Measurements from ENCODE around the gene KIAA1217.
"Not testable (repeated sequence)": the region's sequence is repeated elsewhere in the genome, so short reads cannot be mapped to it uniquely, and the experiment has no call there.

Gene KIAA1217

DNA sequence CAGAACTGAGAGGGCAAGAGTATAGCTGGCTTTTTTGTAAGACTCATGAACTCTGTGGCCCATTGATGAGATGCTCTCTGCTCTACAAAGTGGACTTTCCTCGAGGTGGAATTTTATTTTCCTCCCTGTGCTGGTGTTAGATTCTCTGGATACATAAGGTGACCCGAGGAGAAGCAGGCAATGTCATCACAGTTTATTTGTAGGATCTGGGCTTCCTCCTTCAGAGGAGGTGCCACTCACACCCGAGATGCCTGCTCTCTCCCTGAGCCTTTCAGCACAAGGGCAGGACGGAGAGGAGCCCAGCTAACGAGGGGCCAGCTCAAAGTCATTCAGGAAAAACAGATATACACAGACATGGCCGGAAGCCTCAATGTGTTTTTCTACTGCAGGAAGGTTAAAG is 103.0 kb downstream of the KIAA1217 start:
- DNase-seq = no peak
- intact Hi-C loops (cut with DNase I) = no loop called here

DNA sequence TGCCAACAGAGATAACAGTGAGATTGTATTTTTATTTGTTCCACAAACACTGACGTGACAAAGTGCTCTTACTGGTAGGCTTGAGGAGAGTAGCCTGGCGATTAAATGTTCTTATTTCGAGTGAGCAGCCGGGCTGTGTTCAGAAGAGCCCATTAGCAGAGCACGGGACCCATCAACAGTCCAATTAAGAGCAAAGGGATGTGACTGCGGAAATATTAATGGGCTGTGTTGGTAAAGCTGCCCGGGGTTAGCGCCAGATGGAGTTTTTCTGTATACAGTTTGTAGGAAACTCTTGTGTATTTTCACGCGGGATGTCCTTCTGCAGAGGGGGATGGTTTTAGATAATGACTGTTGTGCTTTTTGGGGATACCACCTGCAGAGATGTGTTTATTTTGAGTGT is 104.3 kb downstream of the KIAA1217 start:
- intact Hi-C loops (cut with DNase I) = no loop called here
- no peak for DNase-seq

GRCh38 chr10:24315211-24315610 is 106.3 kb downstream of the KIAA1217 start:
- intact Hi-C loops (cut with DNase I) = no loop called here
- no peak for DNase-seq

DNA sequence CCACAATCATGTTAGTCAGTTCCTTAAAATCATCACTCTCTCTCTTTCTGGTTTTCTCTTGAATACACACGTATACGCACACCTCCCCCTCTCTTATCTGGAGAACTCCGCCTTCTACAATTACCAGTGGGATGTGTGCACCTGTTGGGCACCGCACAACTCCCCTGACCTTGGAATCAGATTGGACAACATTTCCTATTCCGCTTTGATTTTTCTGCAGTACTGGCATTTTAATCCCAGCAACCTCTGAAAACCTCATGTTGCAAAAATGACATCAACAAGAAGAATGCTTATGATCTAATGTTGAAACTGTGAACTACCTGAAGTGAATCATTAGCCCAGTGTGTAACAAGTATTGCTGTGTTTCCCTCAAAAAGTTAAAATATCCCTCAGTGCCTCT is 109.6 kb downstream of the KIAA1217 start:
- intact Hi-C loops (cut with DNase I) = no loop called here
- DNase-seq = no peak

DNA sequence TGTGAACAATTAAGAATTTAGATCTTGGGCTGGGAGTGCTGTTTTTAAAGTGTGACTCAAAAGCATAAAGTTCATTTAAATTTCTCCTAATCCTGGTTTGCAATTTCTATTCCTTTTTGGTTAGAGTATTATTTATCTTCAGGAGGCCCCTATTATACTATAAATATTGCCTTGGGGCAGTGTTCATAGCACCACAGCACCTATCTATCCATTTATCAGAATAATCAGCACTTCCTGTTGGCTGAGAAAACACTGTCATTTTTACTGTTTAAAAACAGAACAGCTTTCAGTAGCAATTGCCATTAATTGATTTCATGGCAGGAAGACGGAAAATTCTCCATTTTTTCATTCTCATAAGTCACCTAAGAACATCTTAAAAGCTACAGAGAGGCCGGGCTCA is 111.4 kb downstream of the KIAA1217 start:
- no peak for DNase-seq
- intact Hi-C loops (cut with DNase I) = no loop called here

DNA sequence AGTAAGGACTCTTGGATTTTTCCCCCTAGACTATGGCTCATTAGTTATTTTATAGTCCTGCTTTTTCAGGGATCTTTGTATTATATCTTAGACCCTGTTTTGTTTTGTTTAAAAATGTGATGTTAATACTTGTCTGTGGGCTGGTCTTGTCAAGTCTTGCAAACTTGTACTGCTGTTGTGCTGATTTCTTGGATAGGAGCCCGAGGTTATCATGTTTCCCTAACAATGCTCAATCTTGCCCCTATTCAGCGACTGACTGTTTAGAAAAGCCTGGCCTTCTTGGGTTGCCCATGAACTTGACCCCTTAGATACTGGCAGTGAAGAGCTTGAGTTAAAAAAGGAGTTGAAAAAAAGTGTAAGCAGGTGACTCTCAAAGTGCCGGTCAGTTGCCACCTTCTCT is 115.7 kb downstream of the KIAA1217 start:
- intact Hi-C loops (cut with DNase I) = no loop called here

DNA sequence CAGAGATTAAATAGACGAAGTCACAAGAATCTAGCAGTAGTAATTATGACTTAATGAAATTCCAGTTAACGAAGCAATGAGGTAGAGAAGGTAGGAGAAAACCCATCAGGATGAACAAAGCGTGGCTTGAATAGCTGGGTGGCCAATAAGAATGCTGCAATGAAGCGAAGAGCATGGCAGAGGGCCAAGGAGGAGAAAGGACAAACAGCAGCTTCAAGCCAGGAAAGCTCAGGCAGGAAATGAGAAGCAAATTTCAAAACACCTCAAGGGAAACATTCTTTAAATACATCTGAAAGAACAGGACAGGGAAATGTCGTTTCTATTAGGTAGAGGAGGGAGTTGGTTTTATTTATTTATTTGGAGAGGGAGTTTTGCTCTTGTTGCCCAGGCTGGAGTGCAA is 122.5 kb downstream of the KIAA1217 start:
- intact Hi-C loops (cut with DNase I) = no loop called here

More for the DNA sequence above, 115.7 kb downstream of the KIAA1217 start:
- no peak for DNase-seq

GRCh38 chr10:24333736-24334135 is 124.8 kb downstream of the KIAA1217 start:
- DNase-seq = no peak
- intact Hi-C loops (cut with DNase I) = no loop called here

More for the DNA sequence above, 122.5 kb downstream of the KIAA1217 start:
- DNase-seq = peak in 5 of 42 donors; percentile 4 to 20 (median 10)

DNA sequence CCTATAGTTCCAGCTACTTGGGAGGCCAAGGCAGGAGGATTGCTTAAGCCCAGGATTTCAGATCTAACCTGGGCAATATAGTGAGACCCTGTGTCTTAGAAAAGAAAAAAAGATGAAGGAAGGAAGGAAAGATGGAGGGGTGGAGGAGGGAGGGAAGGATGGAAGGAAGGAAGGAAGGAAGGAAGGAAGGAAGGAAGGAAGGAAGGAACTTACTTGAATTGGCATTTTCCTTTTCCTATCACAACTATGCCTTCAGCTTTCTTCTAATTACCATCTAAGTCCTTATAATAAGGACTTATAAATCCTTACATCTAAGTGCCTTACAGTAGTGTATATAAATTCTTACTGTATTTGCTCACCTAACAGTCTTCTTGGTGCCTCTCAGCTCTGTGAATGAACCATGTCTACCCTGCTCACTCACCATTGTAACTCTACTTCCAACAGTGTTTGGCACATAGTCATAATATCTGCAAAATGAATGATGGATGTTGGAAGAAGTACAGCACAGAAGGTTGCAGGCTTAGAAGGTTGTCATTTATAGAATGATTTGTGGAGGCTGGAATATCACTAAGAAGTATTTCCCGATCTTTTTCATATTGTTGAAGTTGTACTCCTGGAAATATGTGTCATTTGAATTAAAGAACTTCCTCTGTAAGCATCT is 125.5 kb downstream of the KIAA1217 start:
- DNase-seq = no peak
- intact Hi-C loops (cut with DNase I) = no loop called here

GRCh38 chr10:24337723-24338122 is 128.8 kb downstream of the KIAA1217 start:
- intact Hi-C loops (cut with DNase I); DNase-seq: not testable (repeated sequence)

DNA sequence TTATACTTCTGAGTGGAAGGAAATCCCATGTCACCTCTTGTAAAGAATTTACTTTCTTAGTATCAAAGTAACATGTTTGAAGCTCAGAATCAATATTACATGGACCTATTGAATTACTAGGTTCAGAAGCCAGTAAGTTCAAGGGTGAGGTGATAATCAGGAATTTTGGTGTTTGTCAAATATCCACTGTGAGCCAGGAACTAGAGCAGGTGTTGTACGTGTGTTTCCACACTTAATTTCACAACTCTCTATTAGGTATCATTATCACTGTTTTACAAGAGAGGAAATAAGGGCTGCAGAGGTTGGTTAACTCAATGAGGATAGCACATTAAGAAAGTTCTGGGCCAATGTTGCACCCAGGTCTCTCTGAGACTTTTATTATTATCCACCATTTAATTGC is 130.4 kb downstream of the KIAA1217 start:
- intact Hi-C loops (cut with DNase I) = no loop called here

DNA sequence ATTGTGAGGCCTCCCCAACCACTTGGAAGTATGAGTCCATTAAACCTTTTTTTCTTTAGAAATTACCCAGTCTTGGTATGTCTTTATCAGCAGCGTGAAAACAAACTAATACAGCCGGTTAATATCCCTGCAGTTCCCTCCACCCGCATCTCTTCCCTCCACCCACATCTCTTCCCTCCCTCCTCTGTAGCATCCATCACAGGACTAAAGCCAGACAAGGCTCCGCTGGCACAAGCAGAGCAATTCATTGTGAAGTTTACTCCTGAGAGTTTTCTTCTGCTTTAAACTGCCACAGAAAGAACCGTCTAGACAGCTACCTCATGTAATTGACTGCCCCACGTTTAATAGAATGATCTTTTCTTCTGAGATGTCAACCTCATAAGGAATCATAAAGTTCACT is 131.5 kb downstream of the KIAA1217 start:
- no peak for DNase-seq

More for the DNA sequence above, 130.4 kb downstream of the KIAA1217 start:
- no peak for DNase-seq

DNA sequence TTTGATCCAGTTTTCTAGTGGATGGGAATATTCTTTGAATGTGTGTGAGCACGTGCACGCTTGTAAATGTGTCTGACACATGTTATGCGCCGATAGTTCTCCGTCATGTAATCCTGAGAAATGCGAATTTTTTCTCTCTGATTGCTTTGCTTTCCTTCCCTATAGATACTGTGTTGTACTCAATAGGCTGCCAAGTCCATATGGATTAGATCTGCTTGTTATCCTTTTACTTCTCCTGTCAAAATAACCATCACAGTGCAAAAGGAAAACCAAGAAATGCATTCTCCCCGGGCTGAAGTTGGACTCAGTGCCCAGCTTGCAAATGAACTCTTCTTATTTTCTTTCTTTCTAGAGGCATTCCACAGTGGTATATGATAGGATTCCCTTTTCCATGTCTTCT is 131.9 kb downstream of the KIAA1217 start:
- intact Hi-C loops (cut with DNase I) = no loop called here
- no peak for DNase-seq

More for the DNA sequence above, 131.5 kb downstream of the KIAA1217 start:
- intact Hi-C loops (cut with DNase I) = no loop called here

- intact Hi-C loops (cut with DNase I) = no loop called here
- no peak for DNase-seq
Observed at GRCh38 chr10:24341371-24341770, 132.4 kb downstream of the KIAA1217 start.

DNA sequence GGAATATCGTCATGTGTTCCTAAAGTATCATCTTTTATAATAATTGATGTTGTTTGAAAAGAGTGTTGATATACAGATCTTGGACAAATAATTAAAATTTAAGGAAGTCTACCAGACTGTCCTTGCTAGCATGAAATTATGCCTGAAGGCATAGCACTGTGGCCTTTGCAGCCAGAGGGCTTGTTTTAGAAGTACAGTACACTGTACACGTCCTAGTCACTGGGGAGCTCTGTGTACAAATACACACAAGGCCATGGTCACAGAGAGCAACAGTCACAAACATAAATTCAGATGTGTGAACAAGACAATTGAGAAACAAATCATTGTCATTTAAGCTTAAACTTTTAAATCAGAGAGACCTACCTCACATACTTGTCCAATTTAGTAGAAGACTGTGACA is 133.0 kb downstream of the KIAA1217 start:
- intact Hi-C loops (cut with DNase I) = no loop called here
- DNase-seq = no peak

- no peak for DNase-seq
- intact Hi-C loops (cut with DNase I) = no loop called here
Observed at GRCh38 chr10:24343686-24344085, 134.7 kb downstream of the KIAA1217 start.

- DNase-seq = no peak
- intact Hi-C loops (cut with DNase I) = no loop called here
Observed at GRCh38 chr10:24344279-24344678, 135.3 kb downstream of the KIAA1217 start.

DNA sequence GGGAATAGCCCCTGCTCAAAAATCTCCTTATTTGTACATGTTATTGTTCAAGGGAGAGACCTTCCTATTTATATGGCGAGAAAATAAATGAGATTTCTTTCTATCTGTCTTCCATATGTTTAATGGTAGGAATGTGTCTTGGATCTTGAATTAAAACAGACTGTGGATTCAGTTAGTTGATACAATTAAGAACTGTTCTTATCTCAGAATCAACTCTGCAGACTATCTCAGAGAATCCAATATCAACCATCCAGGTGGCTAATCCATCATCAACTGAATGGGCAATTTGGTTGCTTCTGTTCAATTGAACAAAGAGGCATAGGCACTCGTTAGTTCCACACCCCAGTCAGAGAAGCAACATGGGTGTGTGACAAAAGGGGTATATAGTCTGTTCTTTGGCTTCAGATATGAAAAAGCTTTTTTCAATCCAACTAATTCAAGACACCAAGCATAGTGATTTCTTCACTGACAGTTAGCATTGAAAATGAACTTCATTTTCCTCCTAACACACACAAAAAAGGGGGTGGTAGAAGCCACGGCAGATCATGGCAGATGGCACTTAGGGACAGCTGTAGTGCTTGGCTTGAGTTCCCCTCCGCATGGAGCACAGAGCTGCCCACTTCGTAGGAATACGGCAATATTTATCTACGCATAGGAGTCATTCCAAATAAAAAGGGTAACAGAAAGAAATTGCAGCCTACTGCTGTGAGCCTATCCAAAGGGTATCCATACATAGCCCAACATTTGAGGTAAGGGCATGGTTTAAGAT is 135.9 kb downstream of the KIAA1217 start:
- intact Hi-C loops (cut with DNase I) = no loop called here
- no peak for DNase-seq

- DNase-seq = no peak
- intact Hi-C loops (cut with DNase I) = no loop called here
Observed at GRCh38 chr10:24346877-24347519, 138.1 kb downstream of the KIAA1217 start.

DNA sequence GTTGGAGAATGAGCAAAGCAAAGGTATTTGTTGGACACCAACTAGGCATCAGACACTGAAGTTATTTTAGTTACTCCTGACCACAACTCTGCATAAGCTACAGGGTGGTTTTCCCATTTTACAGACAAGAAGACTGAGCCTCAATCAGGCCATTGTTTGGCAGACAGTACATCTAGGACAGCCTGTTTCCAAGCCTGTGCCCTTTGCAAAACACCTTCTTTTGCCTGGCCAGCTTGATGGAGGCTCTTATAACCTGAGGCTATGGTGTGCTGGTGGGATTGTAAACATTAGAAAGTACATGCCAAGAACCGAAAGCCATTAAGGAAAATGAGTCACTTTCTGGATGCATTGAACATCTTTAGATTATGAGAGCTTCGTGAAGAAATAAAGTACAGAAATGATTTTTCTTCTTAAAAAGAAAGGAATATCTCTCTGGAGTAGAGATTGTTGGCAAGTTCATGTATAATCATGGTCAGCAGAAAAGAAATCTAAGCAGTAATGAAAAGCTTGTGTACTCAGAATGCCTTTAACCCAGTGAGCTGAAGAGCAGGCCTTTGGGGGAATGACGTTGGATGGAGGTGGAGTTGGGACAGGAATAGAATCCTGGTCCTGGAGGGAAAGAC is 140.6 kb downstream of the KIAA1217 start:
- DNase-seq = no peak

More for the DNA sequence above, 140.6 kb downstream of the KIAA1217 start:
- intact Hi-C loops (cut with DNase I) = no loop called here

Data from head of caudate nucleus (tissue), 42 donors.